ENCODE results near the gene RLBP1.

GRCh38 chr15:89200182-89200581 is 21.2 kb downstream of the RLBP1 start:
- TF ChIP-seq CTCF (IDR thresholded peaks at IDR 0.05; ENCODE audit: insufficient read depth, low read length) = no peak
- no peak for TF ChIP-seq REST (IDR thresholded peaks at IDR 0.05; ENCODE audit: insufficient replicate concordance, low read depth)

All from HL-60 (cell line).